ENCODE measurements around the gene TOP3A. TPM values are rescaled to one million over a fixed set of nuclear protein-coding genes. Genes with fewer than 3 reads are reported as not detected.

Gene TOP3A
- total RNA-seq, 2 experiments from 2014 or later, result 21.5 to 24.8 TPM

GRCh38 chr17:18320301-18320700 lies 5.5 kb upstream of the TOP3A start:
- ChIA-PET CTCF (interaction anchor here (1.2 kb wide), 1 partner anchor 42 kb away, joined by 3 read pairs; no protein-coding TSS in a partner anchor), POLR2A (no interaction called here)
- peaks cover 83% of the 10 kb centered on the region for H3K36me3 Mint-ChIP-seq (ENCODE audit: low read depth)
- H3K27ac Mint-ChIP-seq, result peak overlapping the region; percentile 68
- no peak overlapping the region for H3K27ac ChIP-seq (ENCODE audit: low read depth in 1 of 2, low read length in 2 of 2)
- peaks cover 68% of the 10 kb centered on the region for H3K36me3 ChIP-seq (ENCODE audit: insufficient read depth, low read length)
- intact Hi-C loops (cut with DNase I, micrococcal nuclease), result loop anchor here in 1 of 2 experiments (5.0 kb wide), 1 partner anchor 73 kb away; no protein-coding TSS in a partner anchor
- peaks cover 56% of the 10 kb centered on the region for H3K4me1 Mint-ChIP-seq (ENCODE audit: low read depth)
- peaks cover 68% of the 10 kb centered on the region for H3K4me1 ChIP-seq (ENCODE audit: insufficient read depth, low read length)
- no peaks in the 10 kb centered on the region for H3K9me3 Mint-ChIP-seq
- no peaks in the 10 kb centered on the region for H3K9me3 ChIP-seq (ENCODE audit: control insufficient read depth in 1 of 2, insufficient read depth in 1 of 2, low read length in 2 of 2)
- H3K4me3 ChIP-seq (ENCODE audit: low read length), result no peak overlapping the region
- H3K27me3 ChIP-seq (ENCODE audit: control insufficient read depth in 1 of 2, insufficient read depth in 2 of 2, low read length in 2 of 2), result no peaks in the 10 kb centered on the region
- TF ChIP-seq CTCF (IDR thresholded peaks at IDR 0.05), result no peak
- DNase-seq (no peak), ATAC-seq (ENCODE audit: poor library complexity) (no peak)
- no peak overlapping the region for H3K4me3 Mint-ChIP-seq
- no peaks in the 10 kb centered on the region for H3K27me3 Mint-ChIP-seq

- no peaks in the 10 kb centered on the region for H3K27me3 Mint-ChIP-seq
- peaks cover 62% of the 10 kb centered on the region for H3K36me3 ChIP-seq (ENCODE audit: insufficient read depth, low read length)
- no peaks in the 10 kb centered on the region for H3K9me3 ChIP-seq (ENCODE audit: control insufficient read depth in 1 of 2, insufficient read depth in 1 of 2, low read length in 2 of 2)
- H3K27me3 ChIP-seq (ENCODE audit: control insufficient read depth in 1 of 2, insufficient read depth in 2 of 2, low read length in 2 of 2), result no peaks in the 10 kb centered on the region
- peak in 2 of 14 experiments; percentile 14 to 21 for DNase-seq
- ChIA-PET CTCF (interaction anchor here (1.2 kb wide), 1 partner anchor 43 kb away, joined by 3 read pairs; no protein-coding TSS in a partner anchor), POLR2A (no interaction called here)
- H3K36me3 Mint-ChIP-seq (ENCODE audit: low read depth), result peaks cover 83% of the 10 kb centered on the region
- intact Hi-C loops (cut with DNase I, micrococcal nuclease), result loop anchor here (5.0 to 10.0 kb wide), 4 partner anchors 72 to 1882 kb away; partner anchors contain the start of genes DRC3 (in 1 of the 2), MED9 (in 1 of the 2) and TOM1L2 (in 1 of the 2)
- H3K4me3 ChIP-seq (ENCODE audit: low read length), result no peak overlapping the region
- H3K4me3 Mint-ChIP-seq, result peak overlapping the region; percentile 54
- H3K4me1 ChIP-seq (ENCODE audit: insufficient read depth, low read length), result peaks cover 70% of the 10 kb centered on the region
- peak overlapping the region; percentile 68 for H3K27ac Mint-ChIP-seq
- no peak for TF ChIP-seq CTCF (IDR thresholded peaks at IDR 0.05)
- H3K27ac ChIP-seq (ENCODE audit: low read depth in 1 of 2, low read length in 2 of 2), result no peak overlapping the region
- ATAC-seq (ENCODE audit: poor library complexity), result no peak
- no peaks in the 10 kb centered on the region for H3K9me3 Mint-ChIP-seq
- H3K4me1 Mint-ChIP-seq (ENCODE audit: low read depth), result peaks cover 62% of the 10 kb centered on the region
These were observed 4.9 kb upstream of the TOP3A start for GRCh38 chr17:18319604-18320256.

GRCh38 chr17:18318771-18319450 lies 4.1 kb upstream of the TOP3A start:
- TF ChIP-seq CTCF (IDR thresholded peaks at IDR 0.05), result no peak
- ATAC-seq (ENCODE audit: poor library complexity) (no peak), DNase-seq (no peak)
- Mint-ChIP-seq H3K9me3 (no peaks in the 10 kb centered on the region), H3K27me3 (no peaks in the 10 kb centered on the region), H3K36me3 (ENCODE audit: low read depth) (peaks cover 80% of the 10 kb centered on the region), H3K4me1 (ENCODE audit: low read depth) (peaks cover 67% of the 10 kb centered on the region), H3K27ac (peak overlapping the region; percentile 68), H3K4me3 (peak overlapping the region; percentile 20)
- CTCF ChIA-PET, result no interaction called here
- intact Hi-C loops (cut with DNase I, micrococcal nuclease), result loop anchor here (5.0 to 10.0 kb wide), 3 partner anchors 344 to 1882 kb away; partner anchors contain the start of genes DRC3 (in 1 of the 2), MED9 (in 1 of the 2) and TOM1L2 (in 1 of the 2)
- Histone ChIP-seq H3K4me1 (ENCODE audit: insufficient read depth, low read length) (peaks cover 74% of the 10 kb centered on the region), H3K9me3 (ENCODE audit: control insufficient read depth in 1 of 2, insufficient read depth in 1 of 2, low read length in 2 of 2) (no peaks in the 10 kb centered on the region), H3K4me3 (ENCODE audit: low read length) (no peak overlapping the region), H3K27ac (ENCODE audit: low read depth in 1 of 2, low read length in 2 of 2) (no peak overlapping the region), H3K36me3 (ENCODE audit: insufficient read depth, low read length) (peaks cover 54% of the 10 kb centered on the region), H3K27me3 (ENCODE audit: control insufficient read depth in 1 of 2, insufficient read depth in 2 of 2, low read length in 2 of 2) (no peaks in the 10 kb centered on the region)
- POLR2A ChIA-PET, result no interaction called here
